Activated CD4-positive, alpha-beta T cell treated with anti-CD3 and anti-CD28 coated beads for 36 hours (primary cell): ENCODE results near the gene ALKBH5. TPM values are rescaled to one million over a fixed set of nuclear protein-coding genes. Genes with fewer than 3 reads are reported as not detected.

Experiments used
- ATAC-seq: fragments of 200-7000 bp; cut with Tn5 transposase; one replicate; pipeline ENCODE4 v1.10.0; 2021; ENCODE audit warnings: mild to moderate bottlenecking, moderate library complexity
- CTCF ChIA-PET: fragments of 350-600 bp; sonication (Branson Sonifier 250); formaldehyde crosslinking; loops from one replicate; lab custom pipeline; 2021; ENCODE audit warnings: antibody characterized with exemption; lab: Charles Lee
- POLR2A ChIA-PET: fragments of 350-600 bp; sonication (Branson Sonifier 250); formaldehyde crosslinking; loops from one replicate; lab custom pipeline; 2021; ENCODE audit warnings: antibody characterized with exemption, inconsistent platforms; lab: Charles Lee
- DNase-seq: peaks from one replicate; pipeline ENCODE4 v3.0.0-alpha.2; 2020
- H3K27ac Mint-ChIP-seq: one replicate; pipeline ENCODE4 v1.8.0; 2021; ENCODE audit warnings: mixed read lengths
- H3K27me3 Mint-ChIP-seq: one replicate; pipeline ENCODE4 v1.8.0; 2021; ENCODE audit warnings: mixed read lengths
- H3K36me3 Mint-ChIP-seq: one replicate; pipeline ENCODE4 v1.8.0; 2021; ENCODE audit warnings: low read depth, mixed read lengths
- H3K4me1 Mint-ChIP-seq: one replicate; pipeline ENCODE4 v1.8.0; 2021; ENCODE audit warnings: mixed read lengths
- H3K4me3 Mint-ChIP-seq: one replicate; pipeline ENCODE4 v1.8.0; 2021; ENCODE audit warnings: mild to moderate bottlenecking, moderate library complexity, mixed read lengths
- H3K9me3 Mint-ChIP-seq: one replicate; pipeline ENCODE4 v1.8.0; 2021; ENCODE audit warnings: low read depth, mixed read lengths
- intact Hi-C, 2 experiments: fragments of 100-400 bp; cut with DNase I in 1 of 2; cut with micrococcal nuclease in 1 of 2; formaldehyde crosslinking; loops; one replicate each; pipeline versions ENCODE4 v1.14.2 to v1.15.1; 2022 to 2024; cut with DNase I, micrococcal nuclease
- total RNA-seq, 2 experiments: library from RNA; stranded (reverse); gene quantifications; one replicate each; pipeline ENCODE4 v1.2.3, GENCODE V29; 2021

The ALKBH5 gene
- total RNA-seq, 2 experiments from 2014 or later, result 163 to 168 TPM

- peaks cover 28% of the 10 kb centered on the region for H3K4me1 Mint-ChIP-seq
- CTCF ChIA-PET, result interaction anchor here (1.0 kb wide), 1 partner anchor 24 kb away, joined by 3 read pairs; no protein-coding TSS in a partner anchor
These were observed 47.5 kb downstream of the ALKBH5 start for GRCh38 chr17:18231164-18231563.

GRCh38 chr17:18233803-18234518 lies 50.3 kb downstream of the ALKBH5 start:
- Mint-ChIP-seq H3K4me1 (peaks cover 16% of the 10 kb centered on the region), H3K27me3 (no peaks in the 10 kb centered on the region), H3K9me3 (no peaks in the 10 kb centered on the region), H3K36me3 (peaks cover 9% of the 10 kb centered on the region), H3K4me3 (no peak overlapping the region), H3K27ac (no peak overlapping the region)
- ChIA-PET POLR2A (no interaction called here), CTCF (no interaction called here)
- intact Hi-C loops, result no loop called here
- ATAC-seq (no peak), DNase-seq (no peak)

More at GRCh38 chr17:18231164-18231563, 47.5 kb downstream of the ALKBH5 start:
- no peak overlapping the region for H3K4me3 Mint-ChIP-seq
- no peaks in the 10 kb centered on the region for H3K27me3 Mint-ChIP-seq
- H3K9me3 Mint-ChIP-seq, result no peaks in the 10 kb centered on the region
- no peak overlapping the region for H3K27ac Mint-ChIP-seq
- no peak for DNase-seq
- no peak for ATAC-seq
- intact Hi-C loops, result no loop called here
- POLR2A ChIA-PET, result no interaction called here
- H3K36me3 Mint-ChIP-seq, result peaks cover 6% of the 10 kb centered on the region

GRCh38 chr17:18234853-18235380 lies 51.3 kb downstream of the ALKBH5 start:
- DNase-seq (no peak), ATAC-seq (no peak)
- Mint-ChIP-seq H3K27ac (peak overlapping the region; percentile 74), H3K9me3 (no peaks in the 10 kb centered on the region), H3K4me1 (peaks cover 16% of the 10 kb centered on the region), H3K27me3 (no peaks in the 10 kb centered on the region), H3K4me3 (no peak overlapping the region), H3K36me3 (peaks cover 9% of the 10 kb centered on the region)
- CTCF ChIA-PET, result no interaction called here
- POLR2A ChIA-PET, result no interaction called here
- intact Hi-C loops, result no loop called here

GRCh38 chr17:18235743-18236256 lies 52.2 kb downstream of the ALKBH5 start:
- Mint-ChIP-seq H3K36me3 (peaks cover 9% of the 10 kb centered on the region), H3K27me3 (no peaks in the 10 kb centered on the region), H3K9me3 (no peaks in the 10 kb centered on the region), H3K4me3 (no peak overlapping the region), H3K4me1 (peaks cover 16% of the 10 kb centered on the region), H3K27ac (peak overlapping the region; percentile 74)
- ChIA-PET CTCF (no interaction called here), POLR2A (no interaction called here)
- peak; percentile 91 for ATAC-seq
- peak; percentile 78 for DNase-seq
- intact Hi-C loops, result no loop called here

GRCh38 chr17:18236494-18236893 lies 52.9 kb downstream of the ALKBH5 start:
- POLR2A ChIA-PET, result no interaction called here
- ATAC-seq (no peak), DNase-seq (no peak)
- Mint-ChIP-seq H3K4me3 (no peak overlapping the region), H3K4me1 (peaks cover 16% of the 10 kb centered on the region), H3K9me3 (no peaks in the 10 kb centered on the region), H3K36me3 (peaks cover 9% of the 10 kb centered on the region), H3K27me3 (no peaks in the 10 kb centered on the region), H3K27ac (peak overlapping the region; percentile 74)
- CTCF ChIA-PET, result interaction anchor here (0.6 kb wide), 1 partner anchor 149 kb away, joined by 3 read pairs; no protein-coding TSS in a partner anchor
- intact Hi-C loops, result no loop called here

- Mint-ChIP-seq H3K9me3 (no peaks in the 10 kb centered on the region), H3K4me1 (peaks cover 16% of the 10 kb centered on the region), H3K27me3 (no peaks in the 10 kb centered on the region), H3K4me3 (no peak overlapping the region), H3K36me3 (peaks cover 9% of the 10 kb centered on the region), H3K27ac (no peak overlapping the region)
- intact Hi-C loops, result no loop called here
- no peak for ATAC-seq
- no peak for DNase-seq
- POLR2A ChIA-PET, result no interaction called here
- CTCF ChIA-PET, result interaction anchor here (1.7 kb wide), 1 partner anchor 11 kb away, joined by 5 read pairs; no protein-coding TSS in a partner anchor
These were observed 53.8 kb downstream of the ALKBH5 start for GRCh38 chr17:18237461-18237860.

- Mint-ChIP-seq H3K27me3 (no peaks in the 10 kb centered on the region), H3K4me3 (no peak overlapping the region), H3K27ac (no peak overlapping the region), H3K9me3 (no peaks in the 10 kb centered on the region), H3K36me3 (peaks cover 9% of the 10 kb centered on the region), H3K4me1 (peaks cover 16% of the 10 kb centered on the region)
- DNase-seq (no peak), ATAC-seq (no peak)
- ChIA-PET CTCF (interaction anchor here (1.7 kb wide), 1 partner anchor 10 kb away, joined by 5 read pairs; no protein-coding TSS in a partner anchor), POLR2A (no interaction called here)
- intact Hi-C loops, result no loop called here
These were observed 54.7 kb downstream of the ALKBH5 start for GRCh38 chr17:18238299-18238698.

- ChIA-PET CTCF (no interaction called here), POLR2A (no interaction called here)
- Mint-ChIP-seq H3K4me1 (peaks cover 10% of the 10 kb centered on the region), H3K27me3 (no peaks in the 10 kb centered on the region), H3K36me3 (peaks cover 5% of the 10 kb centered on the region), H3K9me3 (no peaks in the 10 kb centered on the region), H3K4me3 (no peak overlapping the region), H3K27ac (no peak overlapping the region)
- DNase-seq (no peak), ATAC-seq (no peak)
- intact Hi-C loops, result no loop called here
These were observed 56.8 kb downstream of the ALKBH5 start for GRCh38 chr17:18240449-18240848.

GRCh38 chr17:18241229-18241871 lies 57.7 kb downstream of the ALKBH5 start:
- no peak for DNase-seq
- Mint-ChIP-seq H3K4me3 (no peak overlapping the region), H3K27me3 (no peaks in the 10 kb centered on the region), H3K36me3 (peaks cover 7% of the 10 kb centered on the region), H3K4me1 (peaks cover under 1% of the 10 kb centered on the region), H3K27ac (no peak overlapping the region), H3K9me3 (no peaks in the 10 kb centered on the region)
- ChIA-PET POLR2A (no interaction called here), CTCF (no interaction called here)
- no peak for ATAC-seq
- intact Hi-C loops, result no loop called here

- Mint-ChIP-seq H3K27me3 (no peaks in the 10 kb centered on the region), H3K36me3 (peaks cover 17% of the 10 kb centered on the region), H3K4me3 (no peak overlapping the region), H3K27ac (no peak overlapping the region), H3K9me3 (no peaks in the 10 kb centered on the region), H3K4me1 (no peaks in the 10 kb centered on the region)
- DNase-seq, result no peak
- intact Hi-C loops, result loop anchor here in 1 of 2 experiments (5.0 kb wide), 1 partner anchor 317 kb away; no protein-coding TSS in a partner anchor
- ATAC-seq, result no peak
- ChIA-PET POLR2A (no interaction called here), CTCF (no interaction called here)
These were observed 61.6 kb downstream of the ALKBH5 start for GRCh38 chr17:18245038-18245776.

GRCh38 chr17:18246109-18246725 lies 62.6 kb downstream of the ALKBH5 start:
- Mint-ChIP-seq H3K4me3 (no peak overlapping the region), H3K27me3 (no peaks in the 10 kb centered on the region), H3K9me3 (no peaks in the 10 kb centered on the region), H3K36me3 (peaks cover 25% of the 10 kb centered on the region), H3K27ac (no peak overlapping the region), H3K4me1 (no peaks in the 10 kb centered on the region)
- CTCF ChIA-PET, result no interaction called here
- intact Hi-C loops, result loop anchor here in 1 of 2 experiments (5.0 kb wide), 1 partner anchor 316 kb away; no protein-coding TSS in a partner anchor
- ATAC-seq (no peak), DNase-seq (no peak)
- POLR2A ChIA-PET, result no interaction called here
